Upper lobe of left lung (tissue), 6 donors: Measurements from ENCODE around the gene IL22. TPM values are rescaled to one million over a fixed set of nuclear protein-coding genes. Genes with fewer than 3 reads are reported as not detected.

Source experiments
- ATAC-seq, 2 donors: fragments of 200-7000 bp; cut with Tn5 transposase; one replicate each; pipeline ENCODE4 v1.9.1; 2022; ENCODE audit warnings: mild to moderate bottlenecking in 2 of 2, moderate library complexity in 2 of 2; ENCODE audit not compliant: low FRiP score in 2 of 2
- DNase-seq, 2 donors: peaks; one replicate each; pipeline ENCODE4 v3.0.0-alpha.2; 2019 to 2020
- H3K27ac ChIP-seq, 4 donors: fragments of 200-600 bp; sonication (generic); one replicate each; pipeline ENCODE4 v1.5.1; 2016 to 2019
- H3K27me3 ChIP-seq, 4 donors: fragments of 200-600 bp; sonication (generic); one replicate each; pipeline ENCODE4 v1.5.1; 2017 to 2019
- H3K36me3 ChIP-seq, 4 donors: fragments of 200-600 bp; sonication (generic); one replicate each; pipeline ENCODE4 v1.5.1; 2016 to 2019
- H3K4me1 ChIP-seq, 4 donors: fragments of 200-600 bp; sonication (generic); one replicate each; pipeline ENCODE4 v1.5.1; 2018 to 2019
- H3K4me3 ChIP-seq, 4 donors: fragments of 200-600 bp; sonication (generic); one replicate each; pipeline ENCODE4 v1.5.1; 2017 to 2019; ENCODE audit warnings: mild to moderate bottlenecking in 2 of 4, moderate library complexity in 1 of 4
- H3K9me3 ChIP-seq, 4 donors: fragments of 200-600 bp; sonication (generic); one replicate each; pipeline ENCODE4 v1.5.1; 2018 to 2019
- EP300 ChIP-seq, 4 donors: sonication (generic); formaldehyde crosslinking; IDR thresholded peaks; one replicate each; pipeline ENCODE4 v1.5.1; 2017; ENCODE audit warnings: antibody characterized with exemption in 4 of 4, control low read depth in 2 of 4
- POLR2A ChIP-seq, 4 donors: fragments of 450-650 bp; IDR thresholded peaks; one replicate each; pipeline ENCODE4 v1.5.1; 2016 to 2017; ENCODE audit warnings: antibody characterized with exemption in 4 of 4, mild to moderate bottlenecking in 2 of 4
- POLR2AphosphoS5 ChIP-seq, 2 donors: sonication (generic); formaldehyde crosslinking; IDR thresholded peaks; one replicate each; pipeline ENCODE4 v1.5.1; 2017; ENCODE audit warnings: antibody characterized with exemption in 2 of 2
- WGBS, 2 donors: methylation state at CpG; one replicate each; pipeline ENCODE4 v1.1.5; 2017 to 2018; 5-methylcytosine and 5-hydroxymethylcytosine counted together
- total RNA-seq, 6 donors: library from RNA; depleted of rRNA in 4 of 6; stranded (reverse); fragments of >200 nt in 4 of 6; gene quantifications; one replicate each; pipeline versions ENCODE4 v1.1.0 to v1.2.1, GENCODE V29; 2016 to 2021
- TF ChIP-seq, protein P1 (sequence below), 6 experiments: fragments of 450-650 bp in 4 of 6; fragments of 200-600 bp in 2 of 6; sonication (generic) in 2 of 6; IDR thresholded peaks; one replicate each; pipeline ENCODE4 v1.5.1; 2016 to 2019; ENCODE audit warnings: antibody characterized with exemption in 6 of 6
- donor health status: DM: no; HTN: no; CAD: no; lungs with moderate emphysema.
- donor health status: DM: no; HTN: yes; CAD: no; lungs with severe emphysema.

Gene IL22
- total RNA-seq, 6 donors from 2014 or later: not detected

DNA sequence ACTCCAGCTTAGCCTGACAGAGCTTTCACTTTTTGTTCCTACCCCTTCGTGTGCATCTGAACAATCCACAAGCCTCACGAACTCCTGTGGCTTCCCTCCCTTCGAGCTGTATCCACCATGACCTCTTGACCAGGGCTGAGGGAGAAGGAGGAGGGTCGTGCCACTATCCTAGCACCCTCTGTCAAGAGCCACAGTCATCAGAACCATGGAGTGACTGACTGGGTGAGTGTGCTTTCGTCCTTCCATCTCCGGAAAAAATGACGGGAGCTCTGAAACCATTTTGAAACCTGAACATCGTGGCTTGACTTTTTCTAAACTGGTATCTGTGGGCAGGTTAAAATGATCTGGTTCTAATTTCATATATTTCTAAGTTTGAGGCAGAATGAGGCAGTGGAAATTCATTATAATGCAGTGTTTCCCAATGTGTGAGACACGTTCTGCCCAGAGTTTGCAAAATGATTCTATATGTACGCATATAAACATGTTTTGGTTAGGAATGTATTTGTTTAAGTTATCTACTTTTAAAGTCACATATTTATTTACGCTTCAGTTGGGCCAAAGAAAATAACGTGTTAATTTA is 54.8 kb downstream of the IL22 start:
- no peak overlapping the region for H3K4me3 ChIP-seq
- TF ChIP-seq EP300 (IDR thresholded peaks at IDR 0.05) (no peak), POLR2AphosphoS5 (IDR thresholded peaks at IDR 0.05) (no peak), POLR2A (IDR thresholded peaks at IDR 0.05) (no peak)
- TF ChIP-seq, protein P1, sequence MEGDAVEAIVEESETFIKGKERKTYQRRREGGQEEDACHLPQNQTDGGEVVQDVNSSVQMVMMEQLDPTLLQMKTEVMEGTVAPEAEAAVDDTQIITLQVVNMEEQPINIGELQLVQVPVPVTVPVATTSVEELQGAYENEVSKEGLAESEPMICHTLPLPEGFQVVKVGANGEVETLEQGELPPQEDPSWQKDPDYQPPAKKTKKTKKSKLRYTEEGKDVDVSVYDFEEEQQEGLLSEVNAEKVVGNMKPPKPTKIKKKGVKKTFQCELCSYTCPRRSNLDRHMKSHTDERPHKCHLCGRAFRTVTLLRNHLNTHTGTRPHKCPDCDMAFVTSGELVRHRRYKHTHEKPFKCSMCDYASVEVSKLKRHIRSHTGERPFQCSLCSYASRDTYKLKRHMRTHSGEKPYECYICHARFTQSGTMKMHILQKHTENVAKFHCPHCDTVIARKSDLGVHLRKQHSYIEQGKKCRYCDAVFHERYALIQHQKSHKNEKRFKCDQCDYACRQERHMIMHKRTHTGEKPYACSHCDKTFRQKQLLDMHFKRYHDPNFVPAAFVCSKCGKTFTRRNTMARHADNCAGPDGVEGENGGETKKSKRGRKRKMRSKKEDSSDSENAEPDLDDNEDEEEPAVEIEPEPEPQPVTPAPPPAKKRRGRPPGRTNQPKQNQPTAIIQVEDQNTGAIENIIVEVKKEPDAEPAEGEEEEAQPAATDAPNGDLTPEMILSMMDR (IDR thresholded peaks at IDR 0.05): no peak
- no peaks in the 10 kb centered on the region for H3K9me3 ChIP-seq
- no peak overlapping the region for H3K27ac ChIP-seq
- WGBS, 2 donors: 77 to 79% methylated on average over 12 of the region's 12 CpGs
- no peak for DNase-seq
- H3K27me3 ChIP-seq: no peaks in the 10 kb centered on the region
- H3K4me1 ChIP-seq: no peaks in the 10 kb centered on the region
- H3K36me3 ChIP-seq: no peaks in the 10 kb centered on the region
- no peak for ATAC-seq

Other genes with a start within 250 kb of the IL22 start
- gene IFNG, start 93.9 kb downstream of the IL22 start, total RNA-seq: under 1 TPM in 2 of 6 donors, not detected in 4; 0.54 to 0.57 TPM
- not detected for gene IL26, start 27.8 kb downstream of the IL22 start, total RNA-seq
- gene MDM1, start 78.8 kb upstream of the IL22 start, total RNA-seq: 10 to 100 TPM in 4 of 6 donors, 1 to 10 TPM in 2; 3.9 to 29.3 (median 11.0) TPM